SU-DHL-6 (cell line): ENCODE results near the gene ZNF804A.

ENCODE experiments used
- H2AFZ ChIP-seq: fragments of 200-600 bp; sonication (generic); 2 replicates; pipeline ENCODE4 v1.6.1; 2014; ENCODE audit warnings: low read depth, mild to moderate bottlenecking, moderate library complexity, mixed read lengths, antibody characterized with exemption, low read length; ENCODE audit not compliant: severe bottlenecking
- H3F3A ChIP-seq: fragments of 200-600 bp; shearing (Covaris generic); 2 replicates; pipeline ENCODE4 v1.6.0; 2016; ENCODE audit warnings: antibody characterized with exemption, mild to moderate bottlenecking; ENCODE audit not compliant: insufficient read depth
- H3K27ac ChIP-seq: fragments of 200-600 bp; sonication (generic); 2 replicates; pipeline ENCODE4 v1.5.1; 2016; ENCODE audit warnings: low read depth, mild to moderate bottlenecking, low read length, moderate library complexity, mixed read lengths
- H3K27me3 ChIP-seq: fragments of 200-600 bp; sonication (generic), shearing (Covaris generic); 2 replicates; pipeline ENCODE4 v1.6.0; 2014; ENCODE audit warnings: mild to moderate bottlenecking, low read length
- H3K36me3 ChIP-seq: fragments of 200-600 bp; sonication (generic); 2 replicates; pipeline ENCODE4 v1.6.1; 2014; ENCODE audit warnings: mild to moderate bottlenecking, low read length, mixed read lengths
- H3K4me2 ChIP-seq: fragments of 300-600, 200-600 bp; shearing (Covaris generic), sonication (generic); 2 replicates; pipeline ENCODE4 v1.6.0; 2014; ENCODE audit warnings: low read length, low read depth, mild to moderate bottlenecking; ENCODE audit not compliant: poor library complexity, severe bottlenecking
- H3K4me3 ChIP-seq: fragments of 200-600 bp; sonication (generic); 2 replicates; pipeline ENCODE4 v1.5.1; 2014; ENCODE audit warnings: antibody characterized with exemption, low read length, mild to moderate bottlenecking, mixed read lengths; ENCODE audit not compliant: insufficient read depth, poor library complexity, severe bottlenecking
- H3K79me2 ChIP-seq: fragments of 200-600 bp; sonication (generic); 2 replicates; pipeline ENCODE4 v1.6.1; 2014; ENCODE audit warnings: mild to moderate bottlenecking, low read length, moderate library complexity; ENCODE audit not compliant: insufficient read depth
- H3K9ac ChIP-seq: fragments of 200-600 bp; sonication (generic); 2 replicates; pipeline ENCODE4 v1.7.0; 2014; ENCODE audit warnings: mild to moderate bottlenecking, low read length
- H3K9me2 ChIP-seq: fragments of 200-600 bp; sonication (generic); replicated peaks from 2 replicates; pipeline ENCODE4 v1.6.1; 2014; ENCODE audit warnings: low read length; ENCODE audit not compliant: insufficient read depth
- H3K9me3 ChIP-seq: fragments of 200-600 bp; sonication (generic); 2 replicates; pipeline ENCODE4 v1.6.1; 2014; ENCODE audit warnings: low read length, mixed read lengths; ENCODE audit not compliant: insufficient read depth
- H4K20me1 ChIP-seq: fragments of 200-600 bp; sonication (generic); 2 replicates; pipeline ENCODE4 v1.6.1; 2014; ENCODE audit warnings: low read depth, mild to moderate bottlenecking, antibody characterized with exemption, low read length, moderate library complexity, mixed read lengths
- CTCF ChIP-seq: fragments of 200-600 bp; sonication (generic); IDR thresholded peaks from one replicate; pipeline ENCODE4 v1.5.1; 2017; ENCODE audit warnings: antibody characterized with exemption, mild to moderate bottlenecking, low read length, moderate library complexity; ENCODE audit not compliant: insufficient read depth, poor library complexity, severe bottlenecking
- EZH2phosphoT487 ChIP-seq: fragments of 200-600 bp; sonication (generic), shearing (Covaris generic); conservative IDR thresholded peaks from 2 replicates; pipeline ENCODE4 v1.6.1; 2018; ENCODE audit warnings: mild to moderate bottlenecking, antibody characterized with exemption, low read length, moderate library complexity, mixed read lengths

The ZNF804A gene

GRCh38 chr2:184577743-184578142, 20.6 kb upstream of the ZNF804A start:
- no peak overlapping the region for H2AFZ ChIP-seq
- H3K79me2 ChIP-seq = no peaks in the 10 kb centered on the region
- H3K27ac ChIP-seq = no peak overlapping the region
- no peak for TF ChIP-seq CTCF
- no peak for TF ChIP-seq EZH2phosphoT487
- no peaks in the 10 kb centered on the region; the same call in 1 of the 2 replicates for H3F3A ChIP-seq
- no peaks in the 10 kb centered on the region for H3K36me3 ChIP-seq
- H3K9me3 ChIP-seq = no peaks in the 10 kb centered on the region
- no peaks in the 10 kb centered on the region for H4K20me1 ChIP-seq
- no peak overlapping the region for H3K4me3 ChIP-seq
- no peaks in the 10 kb centered on the region for H3K27me3 ChIP-seq
- no peaks in the 10 kb centered on the region for H3K9me2 ChIP-seq
- H3K4me2 ChIP-seq = no peak overlapping the region
- H3K9ac ChIP-seq = no peak overlapping the region

GRCh38 chr2:184579226-184579625, 19.1 kb upstream of the ZNF804A start:
- no peak overlapping the region for H3K27ac ChIP-seq
- H3K79me2 ChIP-seq = no peaks in the 10 kb centered on the region
- no peaks in the 10 kb centered on the region for H3K27me3 ChIP-seq
- H4K20me1 ChIP-seq = no peaks in the 10 kb centered on the region
- TF ChIP-seq EZH2phosphoT487 (no peak), CTCF (no peak)
- H3K9me2 ChIP-seq = no peaks in the 10 kb centered on the region
- no peak overlapping the region for H3K4me3 ChIP-seq
- no peak overlapping the region for H3K9ac ChIP-seq
- H3F3A ChIP-seq = no peaks in the 10 kb centered on the region; the same call in 1 of the 2 replicates
- no peak overlapping the region for H2AFZ ChIP-seq
- no peaks in the 10 kb centered on the region for H3K9me3 ChIP-seq
- H3K4me2 ChIP-seq = no peak overlapping the region
- H3K36me3 ChIP-seq = no peaks in the 10 kb centered on the region

- no peaks in the 10 kb centered on the region for H3K79me2 ChIP-seq
- H3K27me3 ChIP-seq = no peaks in the 10 kb centered on the region
- H3K27ac ChIP-seq = no peak overlapping the region
- no peaks in the 10 kb centered on the region for H3K36me3 ChIP-seq
- no peaks in the 10 kb centered on the region; the same call in 1 of the 2 replicates for H3F3A ChIP-seq
- no peak overlapping the region for H3K9ac ChIP-seq
- no peak overlapping the region for H2AFZ ChIP-seq
- TF ChIP-seq EZH2phosphoT487 = no peak
- no peak for TF ChIP-seq CTCF
- H3K4me2 ChIP-seq = no peak overlapping the region
- no peaks in the 10 kb centered on the region for H4K20me1 ChIP-seq
- no peaks in the 10 kb centered on the region for H3K9me2 ChIP-seq
- no peak overlapping the region for H3K4me3 ChIP-seq
- H3K9me3 ChIP-seq = no peaks in the 10 kb centered on the region
Observed at GRCh38 chr2:184581391-184581790, 16.9 kb upstream of the ZNF804A start.

- Histone ChIP-seq H2AFZ (no peak overlapping the region), H3F3A (peaks cover 5% of the 10 kb centered on the region; the same call in 1 of the 2 replicates), H4K20me1 (no peaks in the 10 kb centered on the region), H3K79me2 (no peaks in the 10 kb centered on the region), H3K4me2 (no peak overlapping the region), H3K4me3 (no peak overlapping the region), H3K9me2 (no peaks in the 10 kb centered on the region), H3K27me3 (no peaks in the 10 kb centered on the region), H3K36me3 (peaks cover 4% of the 10 kb centered on the region; the same call in 1 of the 2 replicates), H3K9ac (no peak overlapping the region), H3K27ac (no peak overlapping the region), H3K9me3 (peaks cover 4% of the 10 kb centered on the region; the same call in 1 of the 2 replicates)
- TF ChIP-seq CTCF (no peak), EZH2phosphoT487 (no peak)
Observed at GRCh38 chr2:184589261-184589660, 9.1 kb upstream of the ZNF804A start.
